Astrocyte (in vitro differentiated cells and primary cell): ENCODE data around the gene MRNIP. TPM values are rescaled to one million over a fixed set of nuclear protein-coding genes. Genes with fewer than 3 reads are reported as not detected.

ENCODE experiments used
- DNase-seq: peaks from one replicate; pipeline ENCODE4 v3.0.0-alpha.2; 2010; ENCODE audit warnings: low read depth
- FAIRE-seq: peaks from 2 replicates; lab custom pipeline; 2011; peaks lifted over from hg19 to GRCh38; lab: Jason Lieb, UNC
- H2AFZ ChIP-seq: 2 replicates; pipeline ENCODE4 v1.6.0; 2012; ENCODE audit warnings: low read depth, low read length, inconsistent platforms
- H3K27ac ChIP-seq: 2 replicates; pipeline ENCODE4 v1.5.1; 2011; ENCODE audit warnings: low read depth, low read length, inconsistent platforms
- H3K27me3 ChIP-seq: 2 replicates; pipeline ENCODE4 v1.6.0; 2011; ENCODE audit warnings: low read length, inconsistent platforms; ENCODE audit not compliant: insufficient read depth
- H3K36me3 ChIP-seq: 2 replicates; pipeline ENCODE4 v1.5.1; 2011; ENCODE audit warnings: low read length, inconsistent platforms; ENCODE audit not compliant: insufficient read depth
- H3K4me1 ChIP-seq: 2 replicates; pipeline ENCODE4 v1.5.1; 2011; ENCODE audit warnings: low read length, inconsistent platforms; ENCODE audit not compliant: insufficient read depth
- H3K4me2 ChIP-seq: 2 replicates; pipeline ENCODE4 v1.6.0; 2012; ENCODE audit warnings: low read length, inconsistent platforms
- H3K4me3 ChIP-seq: 2 replicates; pipeline ENCODE4 v1.5.1; 2011; ENCODE audit warnings: low read depth, mild to moderate bottlenecking, low read length, inconsistent platforms; ENCODE audit not compliant: insufficient read depth
- H3K79me2 ChIP-seq: 2 replicates; pipeline ENCODE4 v1.6.0; 2012; ENCODE audit warnings: mild to moderate bottlenecking, low read length, inconsistent platforms; ENCODE audit not compliant: insufficient read depth
- H3K9ac ChIP-seq: 2 replicates; pipeline ENCODE4 v1.6.0; 2012; ENCODE audit warnings: mild to moderate bottlenecking, low read length, inconsistent platforms
- H3K9me3 ChIP-seq: 2 replicates; pipeline ENCODE4 v1.5.1; 2012; ENCODE audit warnings: low read depth, mild to moderate bottlenecking, low read length, inconsistent platforms; ENCODE audit not compliant: insufficient read depth
- H4K20me1 ChIP-seq: 2 replicates; pipeline ENCODE4 v1.6.0; 2012; ENCODE audit warnings: low read length, inconsistent platforms; ENCODE audit not compliant: insufficient read depth
- H3K27ac Mint-ChIP-seq: one replicate; pipeline ENCODE4 v1.8.0; 2021; ENCODE audit warnings: mild to moderate bottlenecking, mixed read lengths; ENCODE audit not compliant: unreplicated experiment
- H3K27me3 Mint-ChIP-seq: one replicate; pipeline ENCODE4 v1.8.0; 2021; ENCODE audit warnings: low read depth, mixed read lengths; ENCODE audit not compliant: unreplicated experiment
- H3K36me3 Mint-ChIP-seq: one replicate; pipeline ENCODE4 v1.8.0; 2021; ENCODE audit warnings: low read depth, mixed read lengths; ENCODE audit not compliant: unreplicated experiment
- H3K4me1 Mint-ChIP-seq: one replicate; pipeline ENCODE4 v1.8.0; 2021; ENCODE audit warnings: low read depth, mixed read lengths; ENCODE audit not compliant: unreplicated experiment
- H3K4me3 Mint-ChIP-seq: one replicate; pipeline ENCODE4 v1.8.0; 2021; ENCODE audit warnings: mild to moderate bottlenecking, moderate library complexity, mixed read lengths; ENCODE audit not compliant: unreplicated experiment
- H3K9me3 Mint-ChIP-seq: one replicate; pipeline ENCODE4 v1.8.0; 2021; ENCODE audit warnings: mild to moderate bottlenecking, mixed read lengths; ENCODE audit not compliant: unreplicated experiment
- CTCF ChIP-seq: IDR thresholded peaks from 2 replicates; pipeline ENCODE4 v1.5.1; 2011; ENCODE audit warnings: low read depth, mild to moderate bottlenecking, inconsistent platforms, low read length, moderate library complexity; ENCODE audit not compliant: insufficient read depth
- EZH2 ChIP-seq: IDR thresholded peaks from 2 replicates; pipeline ENCODE4 v1.6.1; 2012; ENCODE audit warnings: mild to moderate bottlenecking, low read length, inconsistent platforms; ENCODE audit not compliant: insufficient read depth
- total RNA-seq: library from RNA; stranded (reverse); gene quantifications from 2 replicates; pipeline ENCODE4 v1.2.1, GENCODE V29; 2021

Gene MRNIP
- total RNA-seq, 1 donor from 2014 or later, result 20.7 TPM

DNA sequence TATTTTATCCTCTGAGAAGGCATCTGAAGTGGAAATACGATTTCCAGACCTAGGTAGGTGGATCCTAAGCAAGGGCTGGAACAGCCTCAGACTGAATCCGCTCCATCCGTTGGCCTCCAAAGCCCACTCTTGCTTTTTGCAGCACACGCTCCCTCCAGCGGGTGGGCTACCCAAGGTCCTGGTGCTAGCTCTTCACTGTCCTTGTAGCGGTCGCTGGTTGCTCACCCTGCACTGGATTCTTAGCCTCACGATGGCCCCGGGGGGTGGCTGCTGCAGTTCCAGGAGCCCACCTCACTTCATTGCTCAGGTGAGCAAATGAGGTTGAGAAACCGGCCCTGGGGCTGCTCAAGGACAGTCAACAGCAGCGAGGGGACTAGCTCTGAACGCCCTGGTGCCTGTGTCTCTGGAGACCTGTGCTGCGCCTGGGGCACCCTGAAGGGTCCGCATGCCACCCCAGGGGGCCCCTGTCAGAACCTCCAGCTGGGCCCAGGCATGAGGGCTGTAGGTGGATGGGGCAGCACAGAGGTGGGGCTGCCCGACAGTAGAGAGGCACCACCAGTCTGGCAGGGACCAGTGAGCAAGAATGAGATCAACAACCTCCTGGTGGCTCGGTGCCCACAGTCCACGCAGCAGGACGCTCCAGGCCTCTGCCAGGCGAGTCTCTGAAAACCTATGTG is 56.3 kb downstream of the MRNIP start:
- no peak overlapping the region for H3K4me3 Mint-ChIP-seq
- H3K4me3 ChIP-seq, result no peak overlapping the region
- H3K4me1 Mint-ChIP-seq, result peaks cover 14% of the 10 kb centered on the region
- no peak overlapping the region for H3K27ac Mint-ChIP-seq
- H3K36me3 ChIP-seq, result no peaks in the 10 kb centered on the region
- H3K9me3 ChIP-seq, result no peaks in the 10 kb centered on the region
- no peaks in the 10 kb centered on the region for H3K27me3 ChIP-seq
- no peaks in the 10 kb centered on the region for H3K9me3 Mint-ChIP-seq
- no peak overlapping the region for H3K9ac ChIP-seq
- H3K36me3 Mint-ChIP-seq, result peaks cover 14% of the 10 kb centered on the region
- peaks cover 43% of the 10 kb centered on the region for H3K79me2 ChIP-seq
- no peak overlapping the region for H2AFZ ChIP-seq
- DNase-seq (no peak), FAIRE-seq (no peak)
- H3K27ac ChIP-seq, result no peak overlapping the region
- H4K20me1 ChIP-seq, result peaks cover 61% of the 10 kb centered on the region
- peaks cover 21% of the 10 kb centered on the region for H3K4me1 ChIP-seq
- TF ChIP-seq EZH2 (no peak), CTCF (no peak)
- H3K27me3 Mint-ChIP-seq, result no peaks in the 10 kb centered on the region
- H3K4me2 ChIP-seq, result no peak overlapping the region

GRCh38 chr5:179801304-179802206 is 57.1 kb downstream of the MRNIP start:
- DNase-seq, result no peak
- Histone ChIP-seq H3K9me3 (no peaks in the 10 kb centered on the region), H3K4me3 (no peak overlapping the region), H2AFZ (no peak overlapping the region), H3K4me2 (no peak overlapping the region), H3K79me2 (peaks cover 43% of the 10 kb centered on the region), H3K27me3 (no peaks in the 10 kb centered on the region), H3K4me1 (peaks cover 25% of the 10 kb centered on the region), H3K27ac (no peak overlapping the region), H3K9ac (no peak overlapping the region), H3K36me3 (no peaks in the 10 kb centered on the region), H4K20me1 (peaks cover 68% of the 10 kb centered on the region)
- Mint-ChIP-seq H3K9me3 (no peaks in the 10 kb centered on the region), H3K4me1 (peaks cover 19% of the 10 kb centered on the region), H3K36me3 (peaks cover 17% of the 10 kb centered on the region), H3K27ac (no peak overlapping the region), H3K4me3 (no peak overlapping the region), H3K27me3 (no peaks in the 10 kb centered on the region)
- no peak for TF ChIP-seq EZH2
- TF ChIP-seq CTCF, result peak; percentile 44
- FAIRE-seq, result no peak
